Activated CD4-positive, CD25-positive, alpha-beta regulatory T cell treated with anti-CD3 and anti-CD28 coated beads, Interleukin-2, amount 50 U/mL, for 24 hours (primary cell): Measurements from ENCODE around the gene CHTOP.
"Not testable (repeated sequence)": the region's sequence is repeated elsewhere in the genome, so short reads cannot be mapped to it uniquely, and the experiment has no call there.

ENCODE experiments used
- ATAC-seq, 2 donors: fragments of 150-1000 bp; cut with Tn5 transposase; one replicate each; pipeline ENCODE4 v1.10.0; 2021; ENCODE audit warnings: mild to moderate bottlenecking in 1 of 2, moderate library complexity in 1 of 2

Gene CHTOP

DNA sequence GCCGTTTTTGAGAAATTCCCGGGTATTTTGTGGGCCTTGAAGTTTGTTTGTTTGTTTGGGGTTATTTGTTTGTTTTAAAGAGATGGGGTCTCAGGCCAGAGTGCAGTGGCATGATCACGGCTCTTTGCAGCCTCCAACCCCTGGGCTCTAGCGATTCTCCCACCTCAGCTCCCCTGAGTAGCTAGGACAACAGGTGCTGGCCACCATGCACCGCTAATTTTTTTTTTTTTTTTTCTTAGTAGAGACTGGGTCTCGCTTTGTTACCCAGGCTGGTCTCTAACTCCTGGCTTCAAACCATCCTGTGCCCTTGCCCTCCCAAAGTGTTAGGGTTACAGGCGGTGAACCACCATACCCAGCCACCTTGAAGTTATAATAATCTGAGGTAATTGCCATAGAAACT lies 2.0 kb downstream of the CHTOP start:
- no peak for ATAC-seq

DNA sequence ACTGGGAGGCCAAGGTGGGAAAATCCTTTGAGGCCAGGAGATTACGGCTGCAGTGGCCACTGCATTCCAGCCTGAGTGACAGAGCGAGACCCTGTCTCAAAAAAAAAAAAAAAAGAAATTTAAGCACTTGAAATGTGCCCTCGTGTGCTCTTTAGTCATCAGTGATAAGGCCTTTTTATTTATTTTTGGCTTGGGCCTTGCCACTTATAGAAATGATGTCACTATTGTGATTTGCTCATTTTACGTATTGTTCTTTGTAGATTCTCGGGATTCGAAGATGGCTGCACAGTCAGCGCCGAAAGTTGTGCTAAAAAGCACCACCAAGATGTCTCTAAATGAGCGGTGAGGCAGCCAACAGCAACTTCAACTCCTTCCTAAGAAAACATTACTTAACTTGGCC lies 2.4 kb downstream of the CHTOP start:
- no peak for ATAC-seq

DNA sequence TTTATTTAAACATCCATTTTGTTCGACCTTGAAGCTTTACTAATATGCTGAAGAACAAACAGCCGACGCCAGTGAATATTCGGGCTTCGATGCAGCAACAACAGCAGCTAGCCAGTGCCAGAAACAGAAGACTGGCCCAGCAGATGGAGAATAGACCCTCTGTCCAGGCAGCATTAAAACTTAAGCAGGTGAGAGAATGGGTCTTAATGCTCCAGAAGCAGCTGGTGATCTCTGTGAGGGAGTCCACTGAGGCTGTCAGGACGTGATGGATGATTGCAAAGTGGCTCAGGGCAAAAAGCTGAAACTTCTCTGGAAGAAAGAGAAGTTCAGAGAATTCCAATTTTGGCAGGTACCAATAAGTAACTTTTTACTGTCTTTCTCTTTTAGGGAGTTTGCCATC lies 4.4 kb downstream of the CHTOP start:
- ATAC-seq = no peak

DNA sequence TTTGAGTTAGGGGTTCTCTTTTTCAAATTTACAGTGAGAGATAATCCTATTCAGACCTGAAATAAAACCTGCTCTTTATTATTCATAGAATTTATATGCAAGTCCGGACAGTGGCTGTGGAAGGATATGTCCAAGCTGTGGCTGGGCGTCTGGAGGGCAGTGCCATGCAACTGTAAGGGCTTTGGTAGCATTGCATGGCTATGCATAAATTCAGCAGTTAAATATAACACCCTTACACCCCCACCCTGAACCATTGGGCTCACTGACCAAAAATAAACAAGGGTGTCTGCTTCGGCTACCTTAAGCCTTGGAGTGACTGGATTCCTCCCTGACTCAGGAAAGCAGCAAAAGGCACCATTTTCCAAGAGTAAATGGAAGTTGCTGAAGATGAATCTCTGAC lies 5.4 kb downstream of the CHTOP start:
- no peak for ATAC-seq

DNA sequence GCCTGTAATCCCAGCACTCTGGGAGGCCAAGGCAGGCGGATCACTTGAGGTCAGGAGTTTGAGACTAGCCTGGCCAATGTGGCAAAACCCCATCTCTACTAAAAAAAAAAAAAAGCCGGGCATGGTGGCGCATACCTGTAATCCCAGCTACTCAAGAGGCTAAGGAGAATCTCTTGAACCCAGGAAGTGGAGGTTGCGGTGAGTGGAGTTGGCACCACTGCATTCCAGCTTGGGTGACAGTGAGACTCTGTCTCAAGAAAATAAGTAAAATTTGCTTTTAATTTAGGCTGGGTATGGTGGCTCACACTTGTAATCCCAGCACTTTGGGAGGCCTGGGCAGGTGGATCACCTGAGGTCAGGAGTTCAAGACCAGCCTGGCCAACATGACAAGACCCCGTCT lies 6.3 kb downstream of the CHTOP start:
- ATAC-seq = not testable (repeated sequence)

DNA sequence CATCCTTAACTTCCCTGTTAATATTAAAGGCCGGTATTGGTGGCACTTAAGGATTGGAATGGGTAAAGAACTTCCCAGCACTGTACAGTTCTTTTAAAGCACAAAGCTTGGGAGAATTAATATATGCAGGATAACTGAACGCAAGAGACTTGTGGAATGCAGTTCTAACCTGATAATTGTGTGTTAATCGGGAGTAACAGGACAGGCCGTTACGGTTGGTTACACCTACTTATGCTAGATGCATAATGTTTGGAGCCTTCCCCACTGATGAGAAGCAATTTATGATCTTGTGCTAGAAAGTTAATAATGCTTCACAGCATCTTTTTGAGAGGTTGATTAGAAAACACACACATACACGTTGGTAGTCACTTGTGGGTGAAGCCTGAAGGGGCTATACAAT lies 7.0 kb downstream of the CHTOP start:
- ATAC-seq = no peak

DNA sequence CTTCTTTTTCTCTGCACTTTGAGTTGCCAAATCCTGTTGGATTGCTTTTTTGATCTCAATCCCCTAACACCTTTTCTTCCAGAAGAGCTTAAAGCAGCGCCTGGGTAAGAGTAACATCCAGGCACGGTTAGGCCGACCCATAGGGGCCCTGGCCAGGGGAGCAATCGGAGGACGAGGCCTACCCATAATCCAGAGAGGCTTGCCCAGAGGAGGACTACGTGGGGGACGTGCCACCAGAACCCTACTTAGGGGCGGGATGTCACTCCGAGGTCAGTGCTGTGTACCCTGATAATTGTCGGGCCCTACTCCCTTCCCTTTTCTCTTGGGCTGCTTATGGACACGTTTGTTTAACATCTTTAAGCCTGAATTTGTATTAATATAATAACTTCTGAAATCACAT lies 8.3 kb downstream of the CHTOP start:
- ATAC-seq = no peak

DNA sequence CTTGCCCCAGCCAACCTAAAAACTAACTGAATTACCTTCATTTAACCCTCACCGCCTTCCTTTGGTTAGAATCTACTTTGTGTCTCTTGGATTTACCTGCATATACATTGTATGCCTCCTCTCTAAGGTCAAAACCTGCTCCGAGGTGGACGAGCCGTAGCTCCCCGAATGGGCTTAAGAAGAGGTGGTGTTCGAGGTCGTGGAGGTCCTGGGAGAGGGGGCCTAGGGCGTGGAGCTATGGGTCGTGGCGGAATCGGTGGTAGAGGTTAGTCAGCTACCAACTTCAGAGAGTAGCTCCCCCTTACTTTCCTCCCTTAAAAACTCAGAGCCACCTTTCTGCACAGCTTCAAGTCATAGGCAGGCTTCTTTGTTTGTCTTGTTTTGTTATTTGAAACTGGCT lies 9.2 kb downstream of the CHTOP start:
- ATAC-seq = no peak

DNA sequence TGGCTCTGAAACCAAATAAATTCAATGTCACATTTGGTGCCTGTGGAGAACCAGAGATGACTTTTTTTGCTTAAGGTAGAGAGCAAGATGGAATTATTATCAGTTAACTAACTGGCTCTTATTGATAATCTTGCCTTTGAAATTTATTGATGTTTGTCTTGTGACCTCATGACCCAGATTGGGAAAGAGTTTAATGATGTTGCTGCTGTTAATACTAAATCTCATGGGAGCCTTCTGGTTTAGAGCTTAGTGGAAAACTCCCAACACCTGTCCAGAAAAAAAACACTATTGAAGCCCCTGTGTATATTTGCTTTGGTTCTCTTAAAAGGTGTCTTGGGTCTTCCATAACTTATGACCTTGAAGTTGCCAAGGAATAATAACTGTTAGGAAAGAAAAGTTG lies 9.9 kb downstream of the CHTOP start:
- ATAC-seq = no peak

DNA sequence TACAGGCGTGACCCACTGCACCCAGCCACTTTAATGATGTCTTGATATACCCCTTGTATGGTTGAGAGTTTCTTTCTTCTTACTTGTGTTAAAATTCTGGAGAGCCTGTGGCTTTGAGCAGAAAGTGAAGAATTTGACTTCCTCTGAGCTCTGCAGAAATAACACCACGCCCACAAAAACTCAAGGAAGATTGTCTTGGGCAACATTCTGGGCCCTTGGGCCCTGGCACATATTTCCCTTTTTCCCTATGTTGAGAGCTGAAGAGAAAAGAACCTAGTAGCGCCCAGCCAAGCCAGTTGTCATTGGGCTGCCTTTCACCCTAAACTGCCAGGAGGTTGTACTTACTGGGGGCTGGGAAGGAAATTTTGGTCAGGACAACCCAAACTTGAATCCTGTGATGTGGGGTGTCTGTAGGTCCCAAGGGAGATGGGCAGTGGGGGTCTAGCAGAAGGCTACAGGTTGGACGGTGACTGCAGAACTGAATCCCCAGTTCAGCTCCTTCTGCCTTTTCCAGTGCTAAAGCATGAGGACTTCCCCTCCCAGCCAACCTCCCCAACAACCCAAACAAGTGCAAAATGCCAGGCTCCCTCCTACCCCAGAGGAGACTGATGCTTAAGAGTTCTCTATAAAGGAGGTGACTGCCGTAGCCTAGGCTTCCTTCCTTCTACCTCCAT lies 12.9 kb downstream of the CHTOP start:
- ATAC-seq = no peak

DNA sequence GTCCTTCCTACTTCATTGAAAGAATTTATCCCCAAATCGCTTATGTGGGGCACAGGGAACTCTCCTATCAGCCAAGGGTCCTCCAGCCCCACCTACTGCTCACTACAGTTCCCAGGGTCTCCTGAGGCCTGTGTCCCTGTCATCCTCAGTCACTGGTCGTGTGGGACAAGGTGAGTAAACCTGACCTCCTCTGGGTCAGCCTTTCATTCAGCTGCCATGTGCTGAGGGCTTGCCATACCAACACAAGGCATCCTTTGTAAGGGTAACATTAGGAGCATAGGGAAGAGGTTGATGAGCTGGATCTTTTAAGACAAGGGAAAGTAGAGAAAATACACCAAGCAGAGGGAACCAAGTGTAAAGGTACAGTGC lies 13.5 kb downstream of the CHTOP start:
- ATAC-seq = no peak

DNA sequence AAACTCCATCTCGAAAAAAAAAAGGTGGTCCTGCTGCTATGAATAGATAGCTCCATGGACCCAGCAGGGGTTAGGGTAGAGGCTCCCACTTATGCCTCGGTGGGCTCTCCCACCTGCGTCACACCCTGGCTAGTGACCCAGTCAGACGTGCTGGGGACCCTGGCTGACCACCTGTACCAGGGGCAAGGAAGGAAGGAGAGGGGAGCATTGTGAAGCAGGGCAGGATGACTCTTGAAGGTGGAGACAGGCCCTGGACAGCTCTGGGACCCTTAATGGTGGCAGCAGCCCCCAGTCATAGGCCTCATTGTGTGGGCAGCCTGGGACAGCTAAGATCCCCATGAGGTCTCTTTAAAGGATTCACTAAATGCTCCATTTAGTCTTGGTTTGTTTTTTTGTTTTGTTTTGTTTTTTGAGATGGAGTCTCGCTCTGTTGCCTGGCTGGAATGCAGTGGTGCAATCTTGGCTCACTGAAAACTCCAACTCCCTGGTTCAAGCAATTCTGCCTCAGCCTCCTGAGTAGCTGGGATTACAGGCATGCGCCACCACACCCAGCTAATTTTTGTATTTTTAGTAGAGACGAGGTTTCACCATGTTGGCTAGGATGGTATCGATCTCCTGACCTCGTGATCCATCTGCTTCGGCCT lies 14.3 kb downstream of the CHTOP start:
- ATAC-seq = no peak

DNA sequence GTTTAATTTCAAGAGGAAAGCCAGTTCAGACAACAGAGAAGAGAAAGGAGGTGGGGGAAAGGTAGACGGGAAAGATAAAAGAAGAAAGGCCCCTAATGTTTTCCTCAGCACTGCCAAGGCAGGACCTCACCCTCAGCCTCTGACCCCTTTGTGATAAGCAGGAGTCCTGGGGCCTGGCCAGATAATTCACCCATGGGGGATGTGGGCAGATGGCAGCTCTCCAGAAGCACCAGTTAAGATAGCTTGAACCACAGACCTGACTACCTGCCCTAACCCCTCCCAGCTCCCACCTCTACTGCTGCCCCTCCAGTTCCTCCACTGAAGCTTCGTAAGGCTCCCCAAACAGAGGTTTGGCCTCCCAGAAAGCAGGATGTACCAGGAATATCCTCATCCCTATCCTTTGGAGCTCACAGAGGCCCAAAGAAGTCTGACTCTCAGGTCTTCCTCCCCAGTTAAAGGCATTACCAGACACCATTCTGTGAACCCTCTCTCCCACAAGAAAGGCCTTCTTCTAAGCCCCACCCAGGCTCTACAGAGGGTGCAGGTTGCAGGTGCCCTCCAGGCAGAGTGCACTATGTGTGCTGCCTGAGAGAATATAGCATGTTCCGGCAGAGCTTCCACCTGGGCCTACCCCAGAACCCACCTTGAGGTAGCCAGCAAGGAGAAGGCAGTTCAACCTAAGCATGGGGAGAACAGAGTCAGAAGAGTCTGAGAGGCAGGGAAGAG lies 15.4 kb downstream of the CHTOP start:
- ATAC-seq = peak; percentile 38 to 53

DNA sequence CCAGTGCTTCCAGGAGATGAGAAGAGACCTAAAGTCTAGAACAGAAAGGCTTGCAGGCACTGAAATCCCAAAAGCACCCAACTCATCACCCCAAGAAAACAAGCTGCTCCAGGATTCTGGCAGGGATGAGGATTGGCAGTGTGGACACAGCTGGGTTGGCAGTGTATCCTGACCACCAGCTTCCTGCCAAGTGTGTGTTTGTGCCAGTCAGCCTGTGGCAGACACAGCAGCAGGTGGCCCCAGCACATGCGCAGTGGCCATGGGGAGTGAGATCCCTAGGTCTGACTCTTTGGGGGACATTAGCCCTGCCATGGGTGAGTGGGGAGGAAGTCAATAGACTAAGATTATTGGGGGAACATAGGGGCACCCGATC lies 16.0 kb downstream of the CHTOP start:
- peak; percentile 18 to 24 for ATAC-seq

DNA sequence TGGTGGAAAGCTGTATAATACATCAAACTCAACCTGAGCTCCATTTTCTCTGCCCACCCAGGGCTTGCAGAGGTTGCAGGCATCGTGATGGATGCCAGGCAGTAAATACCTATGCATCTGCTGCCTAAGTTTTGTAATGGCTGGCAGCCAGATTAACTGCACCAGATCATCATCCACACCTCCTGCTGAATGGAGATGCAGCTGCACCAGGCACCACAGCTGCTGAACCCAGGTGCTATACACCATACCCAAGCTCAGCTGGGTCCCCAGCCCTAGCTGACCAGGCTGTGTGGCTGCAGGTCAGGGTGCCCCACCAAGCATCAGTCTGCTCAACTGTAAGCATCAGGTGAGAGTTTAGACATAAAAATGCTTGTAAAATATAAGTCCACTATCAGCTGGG lies 17.9 kb downstream of the CHTOP start:
- no peak for ATAC-seq

DNA sequence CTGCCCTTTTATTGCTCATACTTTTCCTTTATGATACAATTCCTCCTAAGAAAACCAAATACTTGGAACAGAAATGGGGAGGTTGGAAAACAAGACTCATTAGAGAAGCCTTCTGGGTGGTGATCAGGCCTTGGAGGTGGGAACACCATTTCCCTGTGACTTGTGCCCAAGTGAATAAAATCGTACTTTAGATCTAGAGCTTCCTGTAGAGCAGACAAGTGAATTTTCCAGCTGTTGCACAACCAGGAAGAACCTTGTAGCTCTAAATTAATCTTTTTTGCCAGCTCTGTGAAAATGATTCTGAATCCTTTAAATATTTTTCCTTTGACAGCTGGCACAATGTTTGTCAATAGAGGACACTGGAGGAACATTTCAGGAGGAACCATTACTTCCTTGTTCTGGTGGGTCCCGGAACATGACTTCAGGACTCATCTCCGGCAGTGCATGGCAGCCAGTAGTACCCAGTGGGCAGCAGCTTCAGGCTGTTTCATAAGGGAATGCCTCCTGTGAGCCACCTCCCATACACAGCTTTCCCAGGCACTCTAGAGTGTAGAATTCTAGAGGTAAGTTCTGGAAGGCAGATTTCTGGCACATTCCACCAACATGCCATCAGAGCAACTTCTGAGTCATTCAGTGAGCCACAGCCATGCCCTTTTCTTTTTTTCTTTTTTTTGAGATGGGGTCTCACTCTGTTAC lies 19.1 kb downstream of the CHTOP start:
- no peak for ATAC-seq

DNA sequence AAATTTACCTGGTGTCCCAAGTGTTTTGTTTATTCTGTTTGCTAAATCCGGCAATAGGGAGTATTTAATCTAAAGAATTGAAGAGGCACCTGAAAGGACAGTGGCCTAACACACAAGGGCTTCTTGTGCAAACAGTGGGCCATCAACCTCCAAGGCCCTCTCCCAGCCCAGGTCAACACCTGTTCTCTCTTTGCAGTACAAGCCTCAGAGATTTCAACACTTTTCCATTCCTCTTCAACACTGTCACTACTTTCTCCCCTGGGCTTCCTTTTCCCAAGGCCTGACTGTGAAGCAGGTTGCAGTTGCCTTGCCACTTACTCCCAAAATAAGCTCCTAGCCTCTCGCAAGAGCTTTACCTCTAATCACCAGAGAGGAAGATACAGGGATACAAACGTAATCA lies 21.5 kb downstream of the CHTOP start:
- ATAC-seq = no peak

DNA sequence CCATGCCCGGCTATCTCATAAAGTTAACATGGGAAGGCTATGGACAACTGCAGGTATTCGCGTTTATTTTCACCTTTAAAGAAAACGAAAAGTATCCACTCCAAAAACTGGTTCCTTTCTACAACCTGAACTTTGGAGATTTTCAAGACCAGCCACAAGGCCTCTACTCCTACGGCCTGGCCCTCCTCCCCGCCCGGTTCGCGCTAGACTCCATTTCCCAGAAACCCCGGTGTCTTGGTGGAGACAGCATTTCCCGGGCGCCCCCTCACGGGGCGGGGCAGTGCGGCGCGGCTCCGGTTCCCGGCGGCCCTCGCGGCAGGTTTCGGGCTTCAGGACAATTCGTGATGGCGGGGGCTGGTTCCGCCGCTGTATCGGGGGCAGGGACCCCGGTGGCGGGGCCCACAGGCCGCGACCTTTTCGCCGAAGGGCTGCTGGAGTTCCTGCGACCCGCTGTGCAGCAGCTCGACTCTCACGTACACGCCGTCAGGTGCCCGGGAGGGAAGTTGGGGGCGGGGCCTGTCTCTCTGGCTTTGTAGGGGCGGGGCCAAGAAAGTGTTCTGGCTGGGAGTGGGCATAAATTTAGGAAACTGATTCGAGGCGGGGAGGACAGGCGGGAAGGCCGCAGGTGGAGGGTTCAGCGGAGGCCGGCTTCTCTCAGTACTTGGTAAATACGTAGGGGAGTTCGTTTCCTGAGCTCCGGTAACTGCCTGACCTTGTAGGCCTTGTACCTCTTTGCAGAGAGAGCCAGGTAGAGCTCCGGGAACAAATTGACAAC lies 24.7 kb downstream of the CHTOP start, which contains the start of gene SNAPIN:
SNAPIN (plus strand) TSS at position 304 of the 775 bp plus-strand sequence; CDS start at position 345, 41 bp downstream.
- peak; percentile 97 to 99 for ATAC-seq

DNA sequence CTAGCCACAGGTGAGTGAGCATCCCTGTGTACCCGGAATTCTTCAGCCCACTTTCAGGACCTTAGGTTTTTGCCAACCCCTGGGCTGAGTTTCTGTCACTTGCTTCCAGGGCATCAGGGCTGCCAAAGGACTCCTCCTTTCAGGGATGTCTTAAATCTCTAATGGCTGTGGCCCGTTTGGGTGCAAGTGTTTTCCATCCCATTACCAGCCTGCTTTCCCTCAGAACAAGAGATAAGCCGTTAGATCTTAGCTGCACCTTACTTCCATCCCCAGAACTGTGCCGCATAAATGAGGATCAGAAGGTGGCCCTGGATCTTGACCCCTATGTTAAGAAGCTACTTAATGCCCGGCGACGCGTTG lies 25.3 kb downstream of the CHTOP start:
- no peak for ATAC-seq

DNA sequence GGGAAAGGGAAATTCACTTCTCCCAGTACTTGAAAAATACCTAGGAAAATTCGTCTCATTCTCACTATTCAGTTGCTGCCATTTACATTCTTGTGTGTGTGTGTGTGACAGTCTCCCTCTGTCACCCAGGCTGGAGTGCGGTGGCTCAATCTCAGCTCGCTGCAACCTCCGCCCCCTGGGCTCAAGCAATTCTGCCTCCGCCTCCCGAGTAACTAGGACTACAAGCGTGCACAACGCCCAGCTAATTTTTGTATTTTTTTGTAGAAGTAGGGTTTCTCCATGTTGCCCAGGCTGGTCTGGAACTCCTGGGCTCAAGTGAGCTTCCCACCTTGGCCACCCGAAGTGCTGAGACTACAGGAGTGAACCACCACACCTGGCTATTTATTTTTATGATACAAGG lies 25.8 kb downstream of the CHTOP start:
- no peak for ATAC-seq

DNA sequence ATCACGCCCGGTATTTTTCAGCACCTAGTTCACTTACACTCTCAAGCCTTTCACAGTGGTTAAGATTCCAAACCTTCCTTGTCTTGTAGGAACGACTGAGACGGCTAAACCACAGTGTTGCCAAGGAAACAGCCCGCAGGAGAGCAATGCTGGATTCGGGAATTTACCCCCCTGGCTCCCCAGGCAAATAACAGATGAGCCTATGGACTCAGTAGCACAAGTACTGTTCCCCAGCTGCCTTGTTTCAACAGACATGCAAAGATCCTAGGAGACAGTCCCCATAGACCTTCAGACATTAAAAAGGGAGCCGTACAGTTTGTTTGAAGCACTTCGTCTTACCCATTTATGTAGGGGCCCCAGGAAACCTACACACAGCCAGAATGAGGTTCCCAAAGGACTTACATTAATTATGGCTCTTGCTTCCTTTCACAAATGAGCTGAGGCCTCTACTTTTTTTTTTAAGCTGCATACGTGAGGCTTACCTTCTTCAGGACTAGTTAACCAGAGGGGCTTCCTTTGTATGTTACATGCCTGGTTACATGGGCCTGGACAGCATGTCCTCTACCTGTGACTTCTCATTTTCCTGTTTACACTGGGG lies 27.3 kb downstream of the CHTOP start:
- no peak for ATAC-seq

DNA sequence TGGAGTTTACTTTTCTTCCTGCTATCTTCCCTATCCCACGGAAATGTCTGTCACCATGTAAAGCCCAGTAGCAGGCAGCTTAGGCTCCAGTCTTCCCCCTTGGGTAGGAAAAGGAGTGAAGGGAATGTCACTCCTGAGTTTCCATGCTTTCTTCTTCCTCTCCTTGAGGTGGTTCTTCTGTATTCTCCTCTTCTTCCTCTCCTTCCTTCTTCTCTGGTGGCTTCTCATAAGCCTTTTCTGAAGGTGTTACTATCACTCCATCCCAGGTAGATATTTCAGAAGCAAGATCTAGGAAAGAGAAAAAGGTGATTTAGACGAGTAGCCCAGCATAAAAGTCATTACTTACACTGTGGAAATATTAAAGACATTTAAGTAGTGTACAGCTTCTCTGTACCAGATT lies 28.4 kb downstream of the CHTOP start:
- no peak for ATAC-seq

DNA sequence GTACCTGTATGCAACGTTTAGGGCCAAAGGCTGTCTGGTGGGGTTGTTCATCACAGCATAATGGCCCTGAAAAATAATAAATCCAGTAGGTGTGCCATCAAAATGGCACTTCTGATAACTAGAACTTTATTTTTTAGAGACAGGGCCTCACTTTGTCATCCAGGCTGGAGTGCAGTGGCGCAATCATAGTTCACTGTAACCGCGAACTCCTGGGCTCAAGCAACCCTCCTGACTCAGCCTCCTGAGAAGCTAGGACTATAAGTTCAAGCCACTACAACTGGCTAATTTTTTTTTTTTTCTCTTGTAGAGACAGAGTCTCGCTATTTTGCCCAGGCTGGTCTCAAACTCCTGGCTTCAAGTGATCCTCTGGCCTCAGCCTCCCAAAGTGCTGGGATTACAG lies 29.3 kb downstream of the CHTOP start:
- no peak for ATAC-seq
